ENCODE results near the gene HDAC4.

The HDAC4 gene

DNA sequence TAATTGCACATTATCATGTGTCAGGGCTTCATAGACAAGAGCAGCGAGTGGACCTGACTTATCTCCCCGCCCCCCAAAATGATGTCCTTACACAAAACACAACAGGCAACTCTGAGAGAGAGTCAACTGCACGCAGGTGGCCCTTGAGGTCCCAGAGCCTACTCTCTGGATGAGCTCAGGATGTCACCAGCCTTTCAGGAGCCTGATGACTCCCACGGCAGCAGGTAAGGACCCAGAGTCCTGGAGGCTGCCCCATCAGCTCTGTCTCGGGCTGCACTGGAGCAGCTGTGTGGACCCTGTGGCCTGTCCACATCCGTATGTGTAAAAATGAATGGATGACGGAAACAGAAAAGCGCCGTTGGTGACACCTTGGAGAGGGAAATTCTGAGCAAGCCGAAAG, 130.9 kb downstream of the HDAC4 start:
- no peaks in the 10 kb centered on the region for H3K9me3 ChIP-seq (ENCODE audit: insufficient read depth, low read length)
- no peak overlapping the region for H3K4me3 ChIP-seq (ENCODE audit: insufficient read depth, low read length, poor library complexity, severe bottlenecking)
- H3K4me2 ChIP-seq (ENCODE audit: low read depth, low read length, poor library complexity, severe bottlenecking), result no peak overlapping the region
- H3K9ac ChIP-seq (ENCODE audit: low read length), result no peak overlapping the region
- H3F3A ChIP-seq (ENCODE audit: insufficient read depth), result no peaks in the 10 kb centered on the region
- H4K20me1 ChIP-seq (ENCODE audit: low read depth, low read length), result peaks cover 12% of the 10 kb centered on the region; the same call in 1 of the 2 replicates
- no peaks in the 10 kb centered on the region for H3K9me2 ChIP-seq (replicated peaks; ENCODE audit: insufficient read depth, low read length)
- H2AFZ ChIP-seq (ENCODE audit: low read depth, low read length, severe bottlenecking), result no peak overlapping the region
- H3K27me3 ChIP-seq (ENCODE audit: low read length), result no peaks in the 10 kb centered on the region
- no peaks in the 10 kb centered on the region for H3K79me2 ChIP-seq (ENCODE audit: insufficient read depth, low read length)
- H3K36me3 ChIP-seq (ENCODE audit: low read length), result no peaks in the 10 kb centered on the region
- no peak overlapping the region for H3K27ac ChIP-seq (ENCODE audit: low read depth, low read length)
- TF ChIP-seq EZH2phosphoT487 (conservative IDR thresholded peaks at IDR 0.05; ENCODE audit: low read length) (no peak), CTCF (IDR thresholded peaks at IDR 0.05; ENCODE audit: insufficient read depth, low read length, poor library complexity, severe bottlenecking) (no peak)

DNA sequence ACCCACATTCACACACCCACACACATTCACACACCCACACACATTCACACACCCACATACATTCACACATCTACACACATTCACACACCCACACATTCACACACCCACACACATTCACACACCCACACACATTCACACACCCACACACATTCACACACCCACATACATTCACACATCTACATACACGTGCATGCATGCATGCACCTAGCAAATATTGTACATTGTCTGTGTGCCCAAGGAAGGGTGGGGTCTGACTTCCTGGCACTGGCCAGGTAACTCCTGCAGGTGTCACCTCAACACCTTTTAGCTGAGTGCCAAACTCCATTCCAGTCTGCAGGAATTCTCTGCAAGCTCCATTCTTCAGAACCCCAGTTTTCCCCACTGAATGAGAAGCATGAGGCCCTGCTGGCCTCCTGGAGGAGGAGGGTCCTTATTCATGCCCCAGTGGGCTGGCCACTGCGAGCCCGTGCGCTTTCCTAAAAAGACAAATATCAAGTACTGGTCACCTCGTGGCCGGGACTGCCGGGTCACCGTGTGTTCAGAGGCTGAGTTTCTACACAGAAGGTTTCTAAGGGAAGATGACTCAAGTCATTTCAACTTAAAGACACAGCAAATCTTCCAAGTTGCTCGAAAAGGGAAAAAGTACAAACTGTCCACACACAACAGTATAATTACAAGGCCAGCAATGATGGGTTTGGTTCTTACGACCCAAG, 131.5 kb downstream of the HDAC4 start:
- no peaks in the 10 kb centered on the region for H3K79me2 ChIP-seq (ENCODE audit: insufficient read depth, low read length)
- TF ChIP-seq EZH2phosphoT487 (conservative IDR thresholded peaks at IDR 0.05; ENCODE audit: low read length) (no peak), CTCF (IDR thresholded peaks at IDR 0.05; ENCODE audit: insufficient read depth, low read length, poor library complexity, severe bottlenecking) (no peak)
- H3K27me3 ChIP-seq (ENCODE audit: low read length), result no peaks in the 10 kb centered on the region
- H3K9me2 ChIP-seq (replicated peaks; ENCODE audit: insufficient read depth, low read length), result no peaks in the 10 kb centered on the region
- no peaks in the 10 kb centered on the region for H3K9me3 ChIP-seq (ENCODE audit: insufficient read depth, low read length)
- no peaks in the 10 kb centered on the region for H3F3A ChIP-seq (ENCODE audit: insufficient read depth)
- H3K4me3 ChIP-seq (ENCODE audit: insufficient read depth, low read length, poor library complexity, severe bottlenecking), result no peak overlapping the region
- peaks cover 12% of the 10 kb centered on the region; the same call in 1 of the 2 replicates for H4K20me1 ChIP-seq (ENCODE audit: low read depth, low read length)
- no peak overlapping the region for H3K4me2 ChIP-seq (ENCODE audit: low read depth, low read length, poor library complexity, severe bottlenecking)
- no peak overlapping the region for H2AFZ ChIP-seq (ENCODE audit: low read depth, low read length, severe bottlenecking)
- H3K36me3 ChIP-seq (ENCODE audit: low read length), result no peaks in the 10 kb centered on the region
- no peak overlapping the region for H3K27ac ChIP-seq (ENCODE audit: low read depth, low read length)
- no peak overlapping the region for H3K9ac ChIP-seq (ENCODE audit: low read length)

- no peaks in the 10 kb centered on the region for H3K9me3 ChIP-seq (ENCODE audit: insufficient read depth, low read length)
- no peak overlapping the region for H3K4me2 ChIP-seq (ENCODE audit: low read depth, low read length, poor library complexity, severe bottlenecking)
- no peaks in the 10 kb centered on the region for H3K79me2 ChIP-seq (ENCODE audit: insufficient read depth, low read length)
- H3K27me3 ChIP-seq (ENCODE audit: low read length), result no peaks in the 10 kb centered on the region
- TF ChIP-seq EZH2phosphoT487 (conservative IDR thresholded peaks at IDR 0.05; ENCODE audit: low read length), result no peak
- no peak for TF ChIP-seq CTCF (IDR thresholded peaks at IDR 0.05; ENCODE audit: insufficient read depth, low read length, poor library complexity, severe bottlenecking)
- H3K4me3 ChIP-seq (ENCODE audit: insufficient read depth, low read length, poor library complexity, severe bottlenecking), result no peak overlapping the region
- peaks cover 12% of the 10 kb centered on the region; the same call in 1 of the 2 replicates for H4K20me1 ChIP-seq (ENCODE audit: low read depth, low read length)
- H2AFZ ChIP-seq (ENCODE audit: low read depth, low read length, severe bottlenecking), result no peak overlapping the region
- H3K9me2 ChIP-seq (replicated peaks; ENCODE audit: insufficient read depth, low read length), result no peaks in the 10 kb centered on the region
- no peak overlapping the region for H3K9ac ChIP-seq (ENCODE audit: low read length)
- no peak overlapping the region for H3K27ac ChIP-seq (ENCODE audit: low read depth, low read length)
- no peaks in the 10 kb centered on the region for H3F3A ChIP-seq (ENCODE audit: insufficient read depth)
- H3K36me3 ChIP-seq (ENCODE audit: low read length), result no peaks in the 10 kb centered on the region
Measured at GRCh38 chr2:239268549-239268948, 132.3 kb downstream of the HDAC4 start.
